GM13976 (cell line): Measurements from ENCODE around the gene NDRG3.

Source experiments
- DNase-seq: peaks from one replicate; pipeline ENCODE4 v3.0.0; 2012; ENCODE audit warnings: low spot score
- in situ Hi-C: fragments of 300-500 bp; cut with MboI; formaldehyde crosslinking; loops from one replicate; pipeline ENCODE4 v1.12.0; 2022; ENCODE audit warnings: low sequenced_read_pairs, mixed read lengths, inconsistent platforms; ENCODE audit not compliant: unreplicated experiment
- TF ChIP-seq, protein P1 (sequence below): IDR thresholded peaks from 2 replicates; pipeline ENCODE4 v1.5.1; 2012; ENCODE audit warnings: borderline replicate concordance, mild to moderate bottlenecking; ENCODE audit not compliant: insufficient read depth; ENCODE audit errors: extremely low read depth, missing control alignments, control extremely low read depth

The NDRG3 gene

DNA sequence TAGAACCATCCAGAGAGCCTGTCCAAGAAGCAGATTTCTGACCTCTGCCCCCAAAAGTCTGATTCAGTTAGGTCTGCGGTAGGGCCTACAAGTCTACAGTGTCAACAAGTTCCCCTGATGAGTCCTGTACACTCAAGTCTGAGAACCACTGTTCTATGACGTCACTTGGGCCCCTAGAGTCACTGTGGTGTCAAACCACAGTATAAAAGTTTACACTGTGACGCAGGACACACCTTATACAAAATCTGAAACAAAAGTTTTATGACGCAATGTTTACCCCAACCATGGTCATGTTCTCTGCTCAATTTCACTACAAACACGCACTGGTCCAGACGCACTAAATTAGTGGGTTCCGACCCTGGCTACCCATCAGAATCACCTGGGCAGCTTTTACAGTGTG lies 117.8 kb downstream of the NDRG3 start:
- TF ChIP-seq, protein P1, sequence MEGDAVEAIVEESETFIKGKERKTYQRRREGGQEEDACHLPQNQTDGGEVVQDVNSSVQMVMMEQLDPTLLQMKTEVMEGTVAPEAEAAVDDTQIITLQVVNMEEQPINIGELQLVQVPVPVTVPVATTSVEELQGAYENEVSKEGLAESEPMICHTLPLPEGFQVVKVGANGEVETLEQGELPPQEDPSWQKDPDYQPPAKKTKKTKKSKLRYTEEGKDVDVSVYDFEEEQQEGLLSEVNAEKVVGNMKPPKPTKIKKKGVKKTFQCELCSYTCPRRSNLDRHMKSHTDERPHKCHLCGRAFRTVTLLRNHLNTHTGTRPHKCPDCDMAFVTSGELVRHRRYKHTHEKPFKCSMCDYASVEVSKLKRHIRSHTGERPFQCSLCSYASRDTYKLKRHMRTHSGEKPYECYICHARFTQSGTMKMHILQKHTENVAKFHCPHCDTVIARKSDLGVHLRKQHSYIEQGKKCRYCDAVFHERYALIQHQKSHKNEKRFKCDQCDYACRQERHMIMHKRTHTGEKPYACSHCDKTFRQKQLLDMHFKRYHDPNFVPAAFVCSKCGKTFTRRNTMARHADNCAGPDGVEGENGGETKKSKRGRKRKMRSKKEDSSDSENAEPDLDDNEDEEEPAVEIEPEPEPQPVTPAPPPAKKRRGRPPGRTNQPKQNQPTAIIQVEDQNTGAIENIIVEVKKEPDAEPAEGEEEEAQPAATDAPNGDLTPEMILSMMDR: no peak
- in situ Hi-C loops: no loop called here
- no peak for DNase-seq

DNA sequence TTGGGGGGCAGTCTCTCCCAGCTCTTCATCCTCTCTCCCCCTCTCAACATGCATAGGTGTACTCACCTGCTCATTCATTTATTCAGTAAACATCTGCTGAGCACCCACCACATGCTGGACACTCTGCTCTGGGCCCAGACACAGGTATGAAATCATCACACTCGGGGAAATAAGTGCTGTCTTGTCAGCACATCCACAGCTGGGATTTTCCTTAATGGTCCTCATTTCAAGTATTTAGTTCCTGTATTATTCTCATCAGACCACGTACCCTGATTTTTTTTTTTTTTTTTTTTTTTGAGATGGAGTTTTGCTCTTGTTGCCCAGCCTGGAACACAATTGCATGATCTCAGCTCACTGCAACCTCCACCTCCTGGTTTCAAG lies 121.0 kb downstream of the NDRG3 start:
- no peak for DNase-seq
- in situ Hi-C loops: no loop called here
- TF ChIP-seq, protein P1: no peak

DNA sequence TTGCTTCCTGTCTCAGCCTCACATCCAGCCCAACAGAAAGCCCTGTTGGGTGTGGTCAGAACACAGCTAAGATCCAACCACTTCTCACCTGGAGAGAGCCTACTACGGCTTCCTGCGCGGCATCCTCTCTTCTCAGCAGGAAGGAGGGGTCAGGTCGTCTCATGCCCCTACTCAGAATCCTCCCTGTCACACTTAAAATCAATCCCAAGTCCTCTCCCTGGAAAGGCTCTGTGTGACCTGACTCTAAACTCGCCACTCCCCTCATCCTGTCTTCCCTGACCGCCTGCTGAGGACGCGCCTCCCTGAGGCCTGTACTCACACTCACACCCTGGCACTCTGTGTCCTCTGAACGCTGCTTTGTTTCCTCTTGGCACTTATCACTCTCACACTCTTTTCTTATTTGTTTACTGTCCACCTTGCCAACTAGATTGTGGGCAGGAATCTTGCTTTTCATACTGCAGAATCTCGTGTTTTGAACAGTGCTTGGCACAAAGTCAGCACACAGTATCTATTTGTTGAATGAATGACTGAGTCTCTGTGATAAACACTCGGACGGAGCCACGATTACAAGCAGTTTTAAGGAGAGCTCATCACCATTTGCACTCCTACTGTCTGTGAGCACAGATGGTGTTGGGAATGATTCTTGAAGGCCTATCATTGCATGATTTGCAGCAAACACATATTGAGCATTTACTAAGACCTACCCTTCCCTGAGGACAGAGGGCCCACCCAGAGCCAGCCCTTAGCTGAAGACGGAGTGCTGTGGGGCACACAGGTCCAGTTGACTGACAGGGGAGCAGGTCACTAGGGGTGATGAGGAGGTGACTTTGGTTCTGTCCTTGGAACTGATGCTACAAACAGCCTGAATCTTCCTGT lies 121.6 kb downstream of the NDRG3 start:
- DNase-seq: no peak
- in situ Hi-C loops: no loop called here

DNA sequence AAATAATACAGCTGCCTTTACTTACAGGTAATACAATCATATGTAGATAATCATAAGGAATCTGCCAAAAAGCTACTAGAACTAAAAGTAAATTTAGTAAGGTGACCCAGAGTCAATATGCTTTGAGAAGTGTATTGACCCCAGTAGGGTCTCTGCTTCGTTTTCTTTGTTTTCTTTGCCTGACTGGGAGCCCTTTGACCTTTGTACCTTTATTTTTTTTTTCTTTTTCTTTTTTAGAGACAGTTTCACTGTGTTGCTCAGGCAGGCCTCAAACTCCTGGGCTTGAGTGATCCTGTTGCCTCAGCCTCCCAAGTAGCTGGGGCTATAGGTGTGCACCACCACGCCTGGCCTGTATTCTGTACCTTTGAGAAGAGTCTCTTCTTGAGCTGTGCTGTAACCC lies 122.4 kb downstream of the NDRG3 start:
- DNase-seq: no peak
- in situ Hi-C loops: no loop called here
- TF ChIP-seq, protein P1: no peak

More for the DNA sequence above, 121.6 kb downstream of the NDRG3 start:
- TF ChIP-seq, protein P1: no peak

DNA sequence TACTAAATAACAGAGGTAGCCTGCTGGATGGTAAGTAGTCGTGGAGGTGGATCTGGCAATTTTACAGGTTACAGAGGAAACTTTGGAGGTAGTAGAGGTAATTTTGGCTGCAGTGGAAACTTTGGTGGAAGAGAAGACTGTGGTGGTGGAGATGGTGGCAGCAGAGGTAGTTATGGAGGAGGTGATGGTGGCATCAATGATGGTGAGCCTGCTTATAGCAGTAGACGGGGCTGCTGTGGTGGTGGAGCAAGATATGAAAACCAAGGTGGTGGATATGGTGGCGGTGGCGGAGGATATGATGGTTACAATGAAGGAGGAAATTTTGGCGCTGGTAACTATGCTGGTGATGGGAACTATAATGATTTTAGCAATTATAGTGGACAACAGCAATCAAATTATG lies 125.0 kb downstream of the NDRG3 start:
- TF ChIP-seq, protein P1: no peak
- in situ Hi-C loops: no loop called here

DNA sequence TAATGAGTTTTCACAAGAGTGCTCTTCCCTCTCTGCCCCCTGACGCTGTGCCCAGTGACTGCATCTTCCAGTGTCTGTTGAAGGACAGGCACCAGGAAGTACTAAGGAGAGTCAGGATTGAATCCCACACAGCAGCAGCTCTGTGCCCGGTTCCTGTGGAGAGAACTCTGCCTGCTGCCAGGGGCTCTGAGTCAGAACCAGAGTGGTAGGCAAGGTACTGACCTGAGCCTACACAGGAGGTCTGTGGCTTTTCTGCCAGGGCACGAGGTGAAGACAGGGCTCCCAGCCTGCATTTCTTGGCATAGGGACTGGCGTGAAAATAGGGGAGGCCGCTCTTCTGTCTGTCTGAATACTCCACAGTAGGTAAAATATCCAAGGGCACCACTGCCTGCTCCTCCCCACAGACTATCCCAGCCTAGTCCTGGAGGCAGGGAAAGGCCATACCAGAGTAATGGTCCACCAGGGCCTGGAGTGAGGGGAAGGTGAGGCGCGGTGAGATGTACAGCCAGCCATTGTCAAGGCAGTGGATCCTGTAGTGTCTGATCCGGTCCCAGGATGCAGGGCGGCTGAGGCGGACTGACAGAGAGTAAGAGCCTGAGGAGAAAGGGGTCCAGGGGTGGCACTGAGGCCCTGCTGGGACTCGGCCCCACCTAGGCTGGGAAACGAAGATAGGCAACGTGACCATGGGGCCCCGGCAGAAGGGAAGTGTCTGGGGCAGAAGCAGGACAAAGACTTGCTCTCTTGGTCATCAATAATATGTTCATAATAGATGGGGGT lies 130.9 kb downstream of the NDRG3 start:
- DNase-seq: no peak
- TF ChIP-seq, protein P1: no peak
- in situ Hi-C loops: no loop called here

More for the DNA sequence above, 125.0 kb downstream of the NDRG3 start:
- DNase-seq: no peak
